Liver (tissue), 9 donors: ENCODE data around the gene CARD16. TPM values are rescaled to one million over a fixed set of nuclear protein-coding genes. Genes with fewer than 3 reads are reported as not detected.

ENCODE experiments used
- DNase-seq: peaks from one replicate; pipeline ENCODE4 v3.0.0-alpha.2; 2017; ENCODE audit warnings: low spot score
- H3K27ac ChIP-seq, 2 donors: one replicate each; pipeline ENCODE4 v1.7.0; 2013; ENCODE audit warnings: inconsistent platforms in 2 of 2, low read length in 2 of 2, control low read depth in 1 of 2, low read depth in 1 of 2, mild to moderate bottlenecking in 1 of 2
- H3K27me3 ChIP-seq, 4 donors: one replicate each; pipeline versions ENCODE4 v1.6.1 to v1.7.0; 2013; ENCODE audit warnings: low read length in 3 of 4, inconsistent platforms in 1 of 4, mild to moderate bottlenecking in 1 of 4, moderate library complexity in 1 of 4; ENCODE audit not compliant: control insufficient read depth in 4 of 4, insufficient read depth in 4 of 4
- H3K36me3 ChIP-seq, 4 donors: one replicate each; pipeline versions ENCODE4 v1.6.1 to v1.7.0; 2013; ENCODE audit warnings: low read length in 3 of 4, mild to moderate bottlenecking in 3 of 4, low read depth in 1 of 4, moderate library complexity in 1 of 4; ENCODE audit not compliant: control insufficient read depth in 4 of 4, insufficient read depth in 3 of 4
- H3K4me1 ChIP-seq, 4 donors: one replicate each; pipeline versions ENCODE4 v1.6.1 to v1.7.0; 2013; ENCODE audit warnings: low read length in 3 of 4, mild to moderate bottlenecking in 3 of 4, moderate library complexity in 1 of 4; ENCODE audit not compliant: control insufficient read depth in 4 of 4, insufficient read depth in 4 of 4
- H3K4me3 ChIP-seq, 3 donors: one replicate each; pipeline versions ENCODE4 v1.6.1 to v1.7.0; 2013; ENCODE audit warnings: low read length in 3 of 3, control low read depth in 1 of 3, low read depth in 1 of 3, mild to moderate bottlenecking in 1 of 3
- H3K9ac ChIP-seq, 2 donors: one replicate each; pipeline ENCODE4 v1.7.0; 2013; ENCODE audit warnings: low read length in 2 of 2, mild to moderate bottlenecking in 2 of 2, moderate library complexity in 2 of 2, control low read depth in 1 of 2, low read depth in 1 of 2
- H3K9me3 ChIP-seq, 4 donors: one replicate each; pipeline versions ENCODE4 v1.6.1 to v1.7.0; 2013; ENCODE audit warnings: low read length in 3 of 4; ENCODE audit not compliant: control insufficient read depth in 4 of 4
- ATF3 ChIP-seq: IDR thresholded peaks from 2 replicates; pipeline ENCODE4 v1.6.1; 2016; ENCODE audit warnings: antibody characterized with exemption
- CTCF ChIP-seq: fragments of 150-350 bp; IDR thresholded peaks from 2 replicates; pipeline ENCODE4 v1.5.1; 2017; ENCODE audit warnings: improper control_type of control experiment, low read depth, low read length; ENCODE audit not compliant: missing input control
- EGR1 ChIP-seq, 2 donors: IDR thresholded peaks; 2 replicates each; pipeline ENCODE4 v1.6.1; 2016 to 2018; ENCODE audit warnings: antibody characterized with exemption in 2 of 2, low read depth in 2 of 2
- FOXA1 ChIP-seq: IDR thresholded peaks from 2 replicates; pipeline ENCODE4 v1.6.1; 2016; ENCODE audit warnings: antibody characterized with exemption
- GABPA ChIP-seq, 2 donors: IDR thresholded peaks in 1 of 2; conservative IDR thresholded peaks in 1 of 2; 2 replicates each; pipeline ENCODE4 v1.6.1; 2016; ENCODE audit warnings: antibody characterized with exemption in 2 of 2, mild to moderate bottlenecking in 1 of 2, moderate library complexity in 1 of 2
- HNF4A ChIP-seq, 2 donors: conservative IDR thresholded peaks; 2 replicates each; pipeline ENCODE4 v1.6.1; 2016; ENCODE audit warnings: antibody characterized with exemption in 2 of 2, mild to moderate bottlenecking in 2 of 2
- HNF4G ChIP-seq: IDR thresholded peaks from 2 replicates; pipeline ENCODE4 v1.6.1; 2016; ENCODE audit warnings: antibody characterized with exemption
- JUND ChIP-seq, 2 donors: IDR thresholded peaks; 2 replicates each; pipeline ENCODE4 v1.6.1; 2016; ENCODE audit warnings: antibody characterized with exemption in 2 of 2
- NR2F2 ChIP-seq: IDR thresholded peaks from 2 replicates; pipeline ENCODE4 v1.6.1; 2016; ENCODE audit warnings: antibody characterized with exemption
- RAD21 ChIP-seq, 2 donors: IDR thresholded peaks; 2 replicates each; pipeline ENCODE4 v1.6.1; 2016; ENCODE audit warnings: antibody characterized with exemption in 2 of 2, mild to moderate bottlenecking in 2 of 2
- REST ChIP-seq: IDR thresholded peaks from 2 replicates; pipeline ENCODE4 v1.6.1; 2016; ENCODE audit warnings: antibody characterized with exemption, mild to moderate bottlenecking
- RXRA ChIP-seq, 2 donors: IDR thresholded peaks; 2 replicates each; pipeline ENCODE4 v1.6.1; 2017 to 2018; ENCODE audit warnings: antibody characterized with exemption in 2 of 2, mild to moderate bottlenecking in 1 of 2
- TAF1 ChIP-seq: conservative IDR thresholded peaks from 2 replicates; pipeline ENCODE4 v1.6.1; 2016; ENCODE audit warnings: antibody characterized with exemption, mild to moderate bottlenecking
- YY1 ChIP-seq: IDR thresholded peaks from 2 replicates; pipeline ENCODE4 v1.6.1; 2016; ENCODE audit warnings: antibody characterized with exemption, mild to moderate bottlenecking
- ZBTB33 ChIP-seq: IDR thresholded peaks from 2 replicates; pipeline ENCODE4 v1.6.1; 2016; ENCODE audit warnings: antibody characterized with exemption
- WGBS: extraction: QIAGEN DNeasy Blood & Tissue Kit; methylation state at CpG from one replicate; pipeline ENCODE4 v1.1.7; 2013; 5-methylcytosine and 5-hydroxymethylcytosine counted together
- polyA plus RNA-seq, 2 donors: library from polyadenylated mRNA; stranded (reverse) in 1 of 2; unstranded in 1 of 2; fragments of 200-250 nt in 1 of 2; fragments of >200 nt in 1 of 2; fragmentation: Nextera tagmentation in 1 of 2; extraction: Ambion mirVana in 1 of 2; gene quantifications; one replicate each; pipeline versions ENCODE4 v1.2.1 to v1.2.3, GENCODE V29; 2013 to 2015
- total RNA-seq, 2 donors: library from RNA; depleted of rRNA; stranded (reverse); fragments of >200 nt; gene quantifications; one replicate each; pipeline ENCODE4 v1.2.3, GENCODE V29; 2014
- TF ChIP-seq, protein P1 (sequence below): IDR thresholded peaks from 2 replicates; pipeline ENCODE4 v1.6.1; 2016; ENCODE audit warnings: antibody characterized with exemption
- donor health status: healthy.
- donor health status: healthy.
- donor health status: healthy.
- donor health status: healthy.
- donor health status: healthy.

Gene CARD16
- total and polyA plus RNA-seq, 4 donors, result 5.1 to 10.0 (median 8.7) TPM

DNA sequence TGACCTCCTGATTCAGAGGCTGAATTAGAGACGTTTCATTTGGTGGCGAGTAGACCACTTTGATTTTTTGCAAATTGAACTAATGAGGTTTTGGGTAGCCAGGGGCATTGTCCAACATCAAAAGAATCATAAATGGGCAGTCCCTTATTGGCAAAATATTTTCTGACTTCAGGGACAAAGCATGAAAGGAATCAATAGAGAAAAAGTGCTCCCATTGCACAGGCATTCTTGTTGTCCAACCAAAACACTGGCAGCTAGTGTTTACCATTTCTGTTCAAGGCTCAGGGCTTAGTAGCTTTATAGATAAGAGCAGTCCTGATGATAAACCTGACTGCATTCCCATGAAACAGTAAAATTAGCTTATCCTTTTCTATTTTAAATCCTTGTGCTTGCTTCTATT is 6.4 kb upstream of the CARD16 start:
- Histone ChIP-seq H3K27ac (no peak overlapping the region), H3K4me3 (no peak overlapping the region), H3K9me3 (no peaks in the 10 kb centered on the region), H3K27me3 (no peaks in the 10 kb centered on the region), H3K4me1 (no peaks in the 10 kb centered on the region), H3K9ac (no peak overlapping the region), H3K36me3 (no peaks in the 10 kb centered on the region)
- WGBS, result 81% methylated on average over 2 of the region's 2 CpGs
- no peak for DNase-seq
- no peak for TF ChIP-seq RXRA (IDR thresholded peaks at IDR 0.05)
- no peak for TF ChIP-seq GABPA (IDR thresholded peaks at IDR 0.05 in 1 of 2, conservative IDR thresholded peaks at IDR 0.05 in 1 of 2)
- no peak for TF ChIP-seq CTCF
- no peak for TF ChIP-seq ZBTB33
- TF ChIP-seq ATF3, result no peak
- no peak for TF ChIP-seq YY1
- no peak for TF ChIP-seq REST
- no peak for TF ChIP-seq NR2F2
- no peak for TF ChIP-seq HNF4G

DNA sequence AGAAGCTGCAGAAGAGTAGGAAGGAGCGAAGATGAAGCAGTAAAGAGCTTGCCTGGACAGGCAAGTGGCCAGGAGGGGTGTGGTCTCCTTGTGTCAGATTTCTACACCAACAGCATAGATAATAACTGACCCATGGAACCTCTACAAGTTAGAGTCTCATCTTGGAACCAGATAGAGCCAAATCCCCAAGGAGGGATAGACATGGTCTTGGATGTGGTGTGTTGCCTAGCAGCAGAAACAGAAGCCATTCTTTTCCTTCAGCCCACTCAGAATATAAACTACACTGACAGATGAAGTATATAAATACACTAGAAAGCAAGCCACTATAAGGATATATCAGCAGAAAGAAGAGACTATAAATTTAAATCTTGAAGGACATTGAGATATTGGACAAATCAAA is 4.3 kb upstream of the CARD16 start:
- Histone ChIP-seq H3K9ac (no peak overlapping the region), H3K27ac (no peak overlapping the region), H3K9me3 (no peaks in the 10 kb centered on the region), H3K4me3 (no peak overlapping the region), H3K4me1 (peaks cover 0 to 4% (median 0%) of the 10 kb centered on the region in 4 donors), H3K36me3 (no peaks in the 10 kb centered on the region), H3K27me3 (no peaks in the 10 kb centered on the region)
- no peak for DNase-seq
- WGBS, result 92% methylated on average over 1 of the region's 1 CpG
- TF ChIP-seq GABPA (IDR thresholded peaks at IDR 0.05 in 1 of 2, conservative IDR thresholded peaks at IDR 0.05 in 1 of 2), result no peak
- no peak for TF ChIP-seq FOXA1
- no peak for TF ChIP-seq HNF4A (conservative IDR thresholded peaks at IDR 0.05)
- no peak for TF ChIP-seq RAD21 (IDR thresholded peaks at IDR 0.05)
- TF ChIP-seq EGR1 (IDR thresholded peaks at IDR 0.05; ENCODE audit: low read depth in 2 of 2), result no peak
- no peak for TF ChIP-seq RXRA (IDR thresholded peaks at IDR 0.05)
- TF ChIP-seq ZBTB33, result no peak
- TF ChIP-seq, protein P1, sequence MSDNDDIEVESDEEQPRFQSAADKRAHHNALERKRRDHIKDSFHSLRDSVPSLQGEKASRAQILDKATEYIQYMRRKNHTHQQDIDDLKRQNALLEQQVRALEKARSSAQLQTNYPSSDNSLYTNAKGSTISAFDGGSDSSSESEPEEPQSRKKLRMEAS, result no peak
- no peak for TF ChIP-seq NR2F2
- TF ChIP-seq JUND (IDR thresholded peaks at IDR 0.05), result no peak
- TF ChIP-seq REST, result no peak
- no peak for TF ChIP-seq HNF4G
- no peak for TF ChIP-seq ATF3
- no peak for TF ChIP-seq TAF1
